Sigmoid colon (tissue), 3 donors: ENCODE results near the gene SEC14L1.

Source experiments
- CTCF ChIP-seq, 4 experiments: fragments of 450-650 bp in 3 of 4; fragments of 200-600 bp in 1 of 4; IDR thresholded peaks; one replicate each; pipeline ENCODE4 v1.5.1; 2016 to 2019; ENCODE audit warnings: antibody characterized with exemption in 4 of 4, mild to moderate bottlenecking in 3 of 4, moderate library complexity in 2 of 4
- POLR2A ChIP-seq, 2 donors: fragments of 450-650 bp; IDR thresholded peaks; one replicate each; pipeline ENCODE4 v1.6.1; 2016; ENCODE audit warnings: antibody characterized with exemption in 2 of 2, mild to moderate bottlenecking in 2 of 2, moderate library complexity in 2 of 2

GRCh38 chr17:77145224-77145611 is 4.4 kb downstream of the SEC14L1 start:
- TF ChIP-seq CTCF (IDR thresholded peaks at IDR 0.05): no peak
- TF ChIP-seq POLR2A (IDR thresholded peaks at IDR 0.05): no peak
